CD4-positive, alpha-beta T cell treated with Interleukin-21 for 1 hour (primary cell): ENCODE results near the gene SCGB3A2.
"Not testable (repeated sequence)": the region's sequence is repeated elsewhere in the genome, so short reads cannot be mapped to it uniquely, and the experiment has no call there.

Source experiments
- DNase-seq: peaks from one replicate; pipeline ENCODE4 v3.0.0-alpha.2; 2020

SCGB3A2 gene

DNA sequence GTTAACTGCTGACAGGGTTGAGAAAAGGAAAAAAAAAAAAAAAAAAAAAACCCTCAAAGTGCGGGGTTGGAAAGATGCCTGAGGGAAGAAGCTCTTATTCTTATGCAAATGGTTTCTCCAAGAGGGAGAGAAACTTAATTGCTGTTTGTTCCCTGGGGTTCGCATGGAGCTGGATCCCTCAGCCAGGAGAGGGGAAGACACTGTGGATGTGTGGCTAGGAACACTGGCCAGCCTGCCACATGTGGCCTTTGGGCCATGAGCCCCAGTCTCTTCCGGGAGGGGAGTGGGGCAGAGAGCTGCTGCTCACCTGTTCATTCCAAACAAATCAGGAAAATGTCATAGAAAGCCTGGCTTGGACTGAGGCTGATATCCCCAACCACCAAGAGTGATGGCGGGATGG lies 9.4 kb upstream of the SCGB3A2 start:
- DNase-seq = no peak

GRCh38 chr5:147869892-147870291 lies 8.6 kb upstream of the SCGB3A2 start:
- not testable (repeated sequence) for DNase-seq

DNA sequence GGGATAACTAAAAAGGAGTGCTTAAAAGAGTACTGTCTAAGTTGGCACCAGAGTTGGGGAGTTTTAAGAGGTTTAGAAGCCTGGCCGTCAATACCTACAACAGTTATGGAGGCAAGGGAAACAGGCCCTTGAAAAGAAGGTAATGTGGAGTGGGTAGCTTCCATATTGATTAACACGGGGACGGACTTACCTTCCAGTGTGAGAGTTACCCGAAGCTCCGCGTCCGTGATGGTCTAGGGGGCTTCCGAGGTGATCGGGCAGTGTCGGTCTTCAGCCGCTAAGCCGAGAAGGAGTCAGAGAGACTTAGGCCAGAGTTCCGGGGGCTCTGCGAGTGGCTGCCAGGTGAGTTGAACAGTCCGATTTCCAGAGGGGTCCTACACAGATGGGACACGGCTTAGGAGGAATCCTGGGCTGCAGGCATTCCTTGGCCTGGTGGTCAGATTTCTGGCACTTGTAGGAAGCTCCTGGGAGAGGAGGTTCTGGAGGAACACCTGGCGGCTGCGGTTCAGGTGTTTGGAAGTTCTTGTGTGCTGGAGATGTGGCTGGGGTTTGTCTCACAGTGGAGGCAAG lies 6.4 kb upstream of the SCGB3A2 start:
- DNase-seq = not testable (repeated sequence)

GRCh38 chr5:147872744-147873435 lies 5.6 kb upstream of the SCGB3A2 start:
- DNase-seq = not testable (repeated sequence)

DNA sequence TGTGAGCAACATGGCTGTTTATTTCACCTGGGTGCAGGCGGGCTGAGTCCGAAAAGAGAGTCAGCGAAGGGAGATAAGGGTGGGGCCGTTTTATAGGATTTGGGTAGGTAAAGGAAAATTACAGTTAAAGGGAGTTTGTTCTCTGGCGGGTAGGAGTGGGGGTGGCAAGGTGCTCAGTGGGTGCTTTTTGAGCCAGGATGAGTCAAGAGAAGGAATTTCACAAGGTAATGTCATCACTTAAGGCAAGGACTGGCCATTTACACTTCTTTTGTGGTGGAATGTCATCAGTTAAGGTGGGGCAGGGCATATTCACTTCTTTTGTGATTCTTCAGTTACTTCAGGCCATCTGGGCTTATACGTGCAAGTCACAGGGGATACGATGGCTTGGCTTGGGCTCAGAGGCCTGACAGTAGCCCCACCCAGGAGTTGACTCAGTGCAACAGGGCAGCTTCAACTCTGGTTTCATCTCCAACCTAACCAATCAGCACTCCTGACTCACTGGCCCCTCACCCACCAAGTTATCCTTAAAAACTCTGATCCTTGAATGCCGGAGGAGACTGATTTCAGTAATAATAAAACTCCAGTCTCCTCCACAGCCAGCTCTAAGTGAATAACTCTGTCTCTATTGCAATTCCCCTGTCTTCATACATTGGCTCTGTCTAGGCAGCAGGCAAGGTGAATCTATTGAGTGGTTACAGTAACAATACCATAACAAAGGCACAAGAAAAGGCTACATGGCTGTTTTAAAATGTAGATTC lies 4.2 kb upstream of the SCGB3A2 start:
- DNase-seq = not testable (repeated sequence)

DNA sequence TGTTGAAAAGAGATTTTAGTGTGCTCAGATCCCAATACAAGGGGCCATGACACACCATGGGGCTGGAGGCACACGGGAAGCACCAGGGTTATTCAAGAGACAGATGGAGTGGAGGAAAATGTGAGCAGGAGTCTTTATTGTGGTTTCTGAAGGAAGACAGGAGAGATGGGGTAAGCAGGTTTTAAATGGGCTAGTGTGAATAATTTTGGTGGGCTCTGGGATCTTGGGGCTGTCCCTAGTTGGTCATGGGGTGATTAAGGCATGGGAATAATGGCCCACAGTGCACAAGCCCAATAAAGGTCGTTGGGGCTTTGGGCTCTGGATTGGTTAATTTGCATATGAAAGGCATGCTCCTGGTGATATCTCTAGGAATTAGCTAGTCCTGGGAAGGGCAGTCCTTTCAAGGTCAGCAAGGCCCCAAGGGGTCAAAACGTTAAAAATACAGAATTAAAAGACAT lies 3.6 kb upstream of the SCGB3A2 start:
- DNase-seq = no peak

GRCh38 chr5:147876141-147876540 lies 2.4 kb upstream of the SCGB3A2 start:
- no peak for DNase-seq

DNA sequence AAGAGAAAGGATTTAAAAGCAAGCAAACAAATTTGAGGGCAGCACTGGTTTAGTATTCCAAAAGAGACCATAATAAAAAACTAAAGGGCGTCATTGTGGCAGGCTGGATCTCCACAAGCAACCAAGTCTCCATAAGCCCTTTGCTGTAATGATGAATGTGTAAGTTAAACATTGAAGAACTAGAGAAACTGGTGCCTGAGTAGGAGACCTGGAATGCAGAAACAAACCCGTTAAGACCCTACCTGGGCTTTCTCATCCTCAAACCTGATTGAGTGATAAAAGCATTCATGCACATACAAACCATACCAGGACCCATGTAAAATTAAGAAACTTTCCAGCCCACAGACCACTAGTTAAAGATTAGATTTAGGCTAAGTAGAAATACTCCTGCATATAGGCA lies 1.9 kb upstream of the SCGB3A2 start:
- DNase-seq = no peak

GRCh38 chr5:147879784-147880183 lies 1.3 kb downstream of the SCGB3A2 start:
- DNase-seq = no peak

DNA sequence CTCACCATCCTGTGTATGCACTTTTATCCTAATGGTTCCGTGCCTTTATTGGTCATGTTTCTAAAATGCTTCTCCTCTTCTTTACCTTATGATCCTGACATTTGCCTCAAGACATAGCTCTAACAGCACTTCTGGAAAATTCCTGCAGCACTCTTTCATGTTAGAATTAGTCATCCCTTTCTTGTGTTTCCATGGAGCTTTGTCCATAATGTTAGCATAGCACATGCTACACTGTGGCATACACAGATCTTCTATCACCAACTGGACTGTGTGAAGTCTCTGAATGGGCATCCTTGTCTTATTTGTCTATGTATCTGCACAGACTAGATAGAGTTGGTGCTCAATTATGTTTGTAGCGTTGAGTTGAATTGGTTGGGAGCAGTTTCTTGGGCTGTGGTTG lies 2.0 kb downstream of the SCGB3A2 start:
- no peak for DNase-seq

GRCh38 chr5:147882586-147883313 lies 4.2 kb downstream of the SCGB3A2 start:
- DNase-seq = no peak

- DNase-seq = no peak
These were observed 8.6 kb downstream of the SCGB3A2 start for GRCh38 chr5:147887026-147887627.

DNA sequence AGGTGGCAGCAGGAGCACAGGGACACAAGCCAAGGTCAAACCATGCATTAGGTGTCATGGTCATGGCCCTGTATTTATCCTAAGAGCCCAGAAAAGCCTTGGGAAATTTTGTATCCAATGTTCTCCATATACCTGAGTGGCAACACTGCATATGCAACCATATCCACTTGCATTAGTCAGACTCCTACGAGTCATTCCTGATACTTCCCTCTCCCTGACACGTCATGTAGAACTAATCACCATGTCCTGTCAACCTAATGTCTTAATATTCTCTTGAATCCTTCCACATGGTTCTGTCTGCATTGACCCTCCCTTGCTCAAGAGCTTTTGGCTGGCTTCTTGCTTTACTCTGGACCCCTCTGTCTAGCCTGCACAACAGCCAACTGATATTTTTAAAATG lies 9.4 kb downstream of the SCGB3A2 start:
- no peak for DNase-seq

DNA sequence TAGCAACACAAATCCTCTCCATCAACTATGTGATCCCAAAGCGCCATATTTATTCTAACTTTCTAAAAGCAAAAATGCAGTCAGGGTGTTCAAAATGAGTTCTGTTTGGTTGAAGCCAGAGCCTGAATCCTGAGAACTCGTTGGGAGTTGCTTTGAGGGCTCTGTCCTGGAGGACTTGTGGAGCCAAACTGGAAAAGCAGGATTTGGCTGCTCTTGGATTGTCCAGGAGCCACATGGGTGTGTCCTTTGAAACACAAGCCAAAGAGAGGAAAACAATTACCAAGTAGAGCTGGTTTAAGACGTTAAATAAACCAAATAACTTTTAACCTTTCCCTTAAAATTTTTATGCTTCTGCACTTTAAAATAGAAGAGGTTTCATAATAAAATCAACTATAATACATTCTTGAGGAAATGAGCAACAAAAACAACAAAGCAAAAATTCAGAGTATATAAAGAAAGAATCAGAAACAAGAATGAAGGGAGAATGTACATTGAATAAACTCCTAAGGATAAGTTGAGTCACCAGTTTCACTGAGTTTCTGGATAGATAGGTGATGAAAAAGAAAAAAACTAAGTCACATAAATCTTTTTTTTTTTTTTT lies 14.3 kb downstream of the SCGB3A2 start:
- no peak for DNase-seq

DNA sequence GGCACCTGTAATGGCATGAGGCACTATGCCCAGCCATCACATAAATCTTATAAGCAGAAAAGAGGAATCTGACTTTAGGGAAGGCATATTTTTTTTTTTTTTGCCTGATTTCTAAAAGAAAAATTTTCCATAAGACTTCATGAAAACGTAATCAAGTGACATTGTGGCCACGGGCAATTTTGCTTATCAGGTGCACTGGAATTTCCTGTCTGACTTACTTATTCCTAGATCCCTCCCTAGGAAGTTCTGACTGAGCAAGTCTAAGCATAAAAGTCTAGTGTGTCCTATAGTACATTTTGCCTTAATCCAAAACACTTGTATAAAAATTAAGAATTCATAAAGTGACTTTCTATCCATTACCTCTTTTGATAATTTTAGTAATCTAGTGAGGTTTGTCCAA lies 15.3 kb downstream of the SCGB3A2 start:
- no peak for DNase-seq

DNA sequence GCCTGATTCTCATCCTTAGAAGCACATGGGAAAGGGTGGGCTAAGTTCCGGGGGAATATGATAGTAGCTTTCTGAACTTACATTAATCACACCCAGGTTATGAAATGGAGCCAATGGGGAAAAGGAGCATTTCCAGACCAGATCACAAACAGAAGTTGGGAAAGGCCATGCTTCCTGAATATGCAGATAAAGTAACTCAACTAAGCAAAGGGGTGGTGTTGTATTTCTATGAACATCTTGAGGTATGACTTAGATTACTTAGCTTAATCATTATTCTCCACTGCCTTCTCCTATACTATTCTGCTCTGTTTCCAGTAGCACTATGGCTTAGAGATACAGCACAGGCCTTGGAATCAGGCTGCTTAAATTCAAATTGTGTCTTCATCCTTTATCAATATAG lies 17.4 kb downstream of the SCGB3A2 start:
- no peak for DNase-seq

DNA sequence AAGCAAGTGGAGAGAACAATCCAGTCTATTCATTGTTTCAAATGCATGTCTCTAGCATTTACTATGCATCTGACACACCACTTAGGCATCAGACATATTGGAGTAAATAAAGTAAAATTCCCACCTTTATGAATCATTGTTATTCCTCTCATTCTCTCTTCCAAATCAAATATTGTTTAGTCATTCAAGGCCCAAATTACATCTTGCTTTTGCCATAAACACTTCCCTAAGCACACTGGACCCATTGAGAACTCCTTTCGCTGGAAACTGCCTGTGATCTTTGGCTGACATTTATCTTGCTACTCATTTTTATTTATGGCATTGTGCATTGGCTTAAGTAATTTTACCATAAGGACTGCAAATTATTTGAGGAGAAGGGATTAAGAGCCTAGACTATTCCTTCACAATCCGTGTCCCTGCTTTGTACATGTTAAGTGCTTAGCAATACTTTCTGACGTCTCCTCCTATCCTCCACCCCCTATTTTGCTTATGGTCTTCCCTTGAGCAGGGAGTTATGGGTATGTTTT lies 20.4 kb downstream of the SCGB3A2 start:
- no peak for DNase-seq

GRCh38 chr5:147901599-147902039 lies 23.1 kb downstream of the SCGB3A2 start:
- no peak for DNase-seq

- no peak for DNase-seq
These were observed 24.2 kb downstream of the SCGB3A2 start for GRCh38 chr5:147902609-147903115.

DNA sequence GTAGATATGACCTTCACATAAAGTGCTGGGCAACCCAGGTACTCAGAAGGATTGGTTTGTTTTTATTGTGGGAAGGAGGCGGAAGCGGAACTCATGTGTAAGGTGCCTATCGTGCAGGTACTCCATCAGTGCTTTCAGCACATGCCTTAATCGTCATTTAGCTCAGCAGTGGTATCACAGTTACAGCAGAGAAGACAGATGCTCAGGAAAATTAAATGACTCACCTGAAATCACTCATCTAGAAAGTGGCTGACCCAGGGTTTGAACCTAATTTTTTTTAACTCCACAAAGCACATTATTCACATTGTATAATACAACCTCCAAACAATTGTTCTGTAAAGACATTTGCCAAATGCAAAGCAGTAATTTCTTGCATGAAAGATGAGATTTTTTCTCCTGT lies 25.6 kb downstream of the SCGB3A2 start:
- no peak for DNase-seq

GRCh38 chr5:147906326-147907095 lies 28.0 kb downstream of the SCGB3A2 start, which contains the start of gene C5orf46:
C5orf46 (minus strand) TSS chr5:147906538; CDS start chr5:147906501, 37 bp downstream.
- DNase-seq = no peak
